ENCODE data around the gene CYP2D6.
"Not testable (repeated sequence)": the region's sequence is repeated elsewhere in the genome, so short reads cannot be mapped to it uniquely, and the experiment has no call there.

The CYP2D6 gene

GRCh38 chr22:42130639-42131431 lies at the start of gene CYP2D6:
Gene CYP2D6 (minus strand): TSS chr22:42130810. CDS start chr22:42130791, 19 bp downstream.
- CTCF ChIA-PET, result interaction anchor here (0.8 to 1.0 kb wide), 2 partner anchors 18 to 39 kb away, joined by 3 read pairs; no protein-coding TSS in a partner anchor
- DNase-seq (ENCODE audit: extremely low spot score); POLR2A ChIA-PET: not testable (repeated sequence)

GRCh38 chr22:42179616-42180015 lies 49.0 kb upstream of the CYP2D6 start:
- no peak for DNase-seq (ENCODE audit: extremely low spot score)
- CTCF ChIA-PET, result interaction anchor here (2.1 kb wide), 1 partner anchor 10 kb away, joined by 7 read pairs; no protein-coding TSS in a partner anchor

GRCh38 chr22:42178910-42179519 lies 48.4 kb upstream of the CYP2D6 start:
- ChIA-PET CTCF (interaction anchor here (1.4 to 2.1 kb wide), 2 partner anchors 9 to 259 kb away, joined by 4 to 7 read pairs; no protein-coding TSS in a partner anchor), POLR2A (no interaction called here)
- no peak for TF ChIP-seq CTCF (IDR thresholded peaks at IDR 0.05; ENCODE audit: control extremely low read depth, extremely low read depth, low read depth, missing control alignments)
- DNase-seq (ENCODE audit: extremely low spot score), result no peak

More at GRCh38 chr22:42179616-42180015, 49.0 kb upstream of the CYP2D6 start:
- POLR2A ChIA-PET, result no interaction called here
- TF ChIP-seq CTCF (IDR thresholded peaks at IDR 0.05; ENCODE audit: control extremely low read depth, extremely low read depth, low read depth, missing control alignments), result no peak

- ChIA-PET POLR2A (no interaction called here), CTCF (interaction anchor here (1.0 to 2.1 kb wide), 4 partner anchors 8 to 260 kb away, joined by 3 to 7 read pairs (median 4); no protein-coding TSS in a partner anchor)
- no peak for DNase-seq (ENCODE audit: extremely low spot score)
- no peak for TF ChIP-seq CTCF (IDR thresholded peaks at IDR 0.05; ENCODE audit: control extremely low read depth, extremely low read depth, low read depth, missing control alignments)
Measured at GRCh38 chr22:42177891-42178336, 47.3 kb upstream of the CYP2D6 start.

GRCh38 chr22:42176255-42176915 lies 45.8 kb upstream of the CYP2D6 start:
- DNase-seq (ENCODE audit: extremely low spot score), result no peak
- ChIA-PET POLR2A (no interaction called here), CTCF (no interaction called here)
- TF ChIP-seq CTCF (IDR thresholded peaks at IDR 0.05; ENCODE audit: control extremely low read depth, extremely low read depth, low read depth, missing control alignments), result no peak

- no peak for TF ChIP-seq CTCF (IDR thresholded peaks at IDR 0.05; ENCODE audit: control extremely low read depth, extremely low read depth, low read depth, missing control alignments)
- ChIA-PET CTCF (interaction anchor here (1.5 to 8.3 kb wide), 5 partner anchors 20 to 271 kb away, joined by 5 to 80 read pairs (median 5); no protein-coding TSS in a partner anchor), POLR2A (no interaction called here)
- DNase-seq (ENCODE audit: extremely low spot score), result no peak
Measured at GRCh38 chr22:42174062-42174461, 43.5 kb upstream of the CYP2D6 start.
